OCI-LY7 (cell line): ENCODE results near the gene KRTAP5-4. TPM values are rescaled to one million over a fixed set of nuclear protein-coding genes. Genes with fewer than 3 reads are reported as not detected.

Source experiments
- BruUV-seq: library from RNA; stranded (reverse); fragments of 400-500 nt; replicated peaks from 2 replicates; lab custom pipeline; 2021; lab: Mats Ljungman, UMichigan
- CTCF ChIA-PET: fragments of 300-600 bp; sonication (Branson Sonifier 250); formaldehyde crosslinking; loops from one replicate; lab custom pipeline; 2022; ENCODE audit warnings: antibody characterized with exemption; ENCODE audit not compliant: unreplicated experiment; lab: Charles Lee
- POLR2A ChIA-PET: fragments of 300-600 bp; sonication (Branson Sonifier 250); formaldehyde crosslinking; loops from one replicate; lab custom pipeline; 2022; ENCODE audit warnings: antibody characterized with exemption; lab: Charles Lee
- DNase-seq: peaks from one replicate; pipeline ENCODE4 v3.0.0-alpha.2; 2015; ENCODE audit warnings: low spot score
- H2AFZ ChIP-seq: fragments of 200-600 bp; sonication (generic), shearing (Covaris generic); 2 replicates; pipeline ENCODE4 v1.6.1; 2014; ENCODE audit warnings: mild to moderate bottlenecking, antibody characterized with exemption, low read length, moderate library complexity
- H3K27ac ChIP-seq: fragments of 200-600 bp; sonication (generic); 2 replicates; pipeline ENCODE4 v1.5.1; 2014; ENCODE audit warnings: mixed run types, low read depth, mild to moderate bottlenecking, moderate library complexity, low read length, inconsistent platforms; ENCODE audit not compliant: poor library complexity, severe bottlenecking
- H3K36me3 ChIP-seq: fragments of 200-600 bp; sonication (generic); 2 replicates; pipeline ENCODE4 v1.6.1; 2014; ENCODE audit warnings: mild to moderate bottlenecking, antibody characterized with exemption, low read length, moderate library complexity, mixed read lengths; ENCODE audit not compliant: insufficient read depth
- H3K4me1 ChIP-seq: fragments of 200-600 bp; sonication (generic); 2 replicates; pipeline ENCODE4 v1.5.1; 2014; ENCODE audit warnings: mild to moderate bottlenecking, low read length; ENCODE audit not compliant: insufficient read depth, poor library complexity, severe bottlenecking
- H3K4me2 ChIP-seq: fragments of 200-600 bp; sonication (generic); 2 replicates; pipeline ENCODE4 v1.6.1; 2014; ENCODE audit warnings: mild to moderate bottlenecking, low read length
- H3K4me3 ChIP-seq: fragments of 200-600 bp; sonication (generic); 2 replicates; pipeline ENCODE4 v1.5.1; 2014; ENCODE audit warnings: mild to moderate bottlenecking, low read depth, low read length; ENCODE audit not compliant: poor library complexity, severe bottlenecking
- H3K79me2 ChIP-seq: fragments of 200-600 bp; sonication (generic); 2 replicates; pipeline ENCODE4 v1.6.1; 2016; ENCODE audit warnings: low read depth, mild to moderate bottlenecking, low read length, moderate library complexity, mixed read lengths; ENCODE audit not compliant: insufficient read depth
- H3K9me2 ChIP-seq: fragments of 200-600 bp; sonication (generic); 2 replicates; pipeline ENCODE4 v1.6.1; 2016; ENCODE audit warnings: mild to moderate bottlenecking, low read length, mixed read lengths; ENCODE audit not compliant: insufficient read depth
- H3K9me3 ChIP-seq: fragments of 200-600 bp; sonication (generic); 2 replicates; pipeline ENCODE4 v1.6.1; 2014; ENCODE audit warnings: mild to moderate bottlenecking, mixed run types, low read length, mixed read lengths
- H4K20me1 ChIP-seq: fragments of 200-600 bp; sonication (generic); 2 replicates; pipeline ENCODE4 v1.6.1; 2014; ENCODE audit warnings: mild to moderate bottlenecking, antibody characterized with exemption, low read length, moderate library complexity, mixed read lengths; ENCODE audit not compliant: insufficient read depth
- CTCF ChIP-seq: fragments of 200-600 bp; sonication (generic); conservative IDR thresholded peaks from 2 replicates; pipeline ENCODE4 v1.5.1; 2014; ENCODE audit warnings: mild to moderate bottlenecking, antibody characterized with exemption, low read length, moderate library complexity, mixed read lengths
- EZH2phosphoT487 ChIP-seq: fragments of 200-600 bp; sonication (generic); IDR thresholded peaks from 2 replicates; pipeline ENCODE4 v1.6.1; 2018; ENCODE audit warnings: low read depth, borderline replicate concordance, mild to moderate bottlenecking, mixed run types, antibody characterized with exemption, low read length, moderate library complexity, mixed read lengths
- intact Hi-C: fragments of 100-400 bp; cut with micrococcal nuclease; formaldehyde crosslinking; loops from one replicate; pipeline ENCODE4 v1.10.0; 2022; ENCODE audit not compliant: unreplicated experiment
- total RNA-seq, 2 experiments: library from RNA; depleted of rRNA in 1 of 2; stranded (reverse); fragments of >200 nt in 1 of 2; shearing (Covaris generic) in 1 of 2; gene quantifications; 2 replicates each; pipeline ENCODE4 v1.2.3, GENCODE V29; 2014 to 2022

Gene KRTAP5-4
- total RNA-seq, 2 experiments from 2014 or later, result not detected

GRCh38 chr11:1628506-1629325, 6.8 kb upstream of the KRTAP5-4 start:
- H3K27ac ChIP-seq, result no peak overlapping the region
- H2AFZ ChIP-seq, result no peak overlapping the region
- intact Hi-C loops, result loop anchor here (2.0 kb wide), 1 partner anchor 34 kb away; no protein-coding TSS in a partner anchor
- H3K9me3 ChIP-seq, result no peaks in the 10 kb centered on the region
- no peaks in the 10 kb centered on the region for H3K79me2 ChIP-seq
- H3K9me2 ChIP-seq, result no peaks in the 10 kb centered on the region
- no peaks in the 10 kb centered on the region for H3K4me1 ChIP-seq
- DNase-seq, result peak; percentile 43
- H4K20me1 ChIP-seq, result no peaks in the 10 kb centered on the region
- TF ChIP-seq EZH2phosphoT487 (no peak), CTCF (peak; percentile 87)
- ChIA-PET POLR2A (no interaction called here), CTCF (no interaction called here)
- H3K36me3 ChIP-seq, result no peaks in the 10 kb centered on the region
- H3K4me3 ChIP-seq, result no peak overlapping the region
- BruUV-seq, result no TSS peak
- H3K4me2 ChIP-seq, result no peak overlapping the region

- CTCF ChIA-PET, result no interaction called here
- TF ChIP-seq CTCF, result no peak
- no peak for TF ChIP-seq EZH2phosphoT487
These were observed 3.6 kb upstream of the KRTAP5-4 start for GRCh38 chr11:1625541-1625940.

GRCh38 chr11:1624621-1625020, 2.7 kb upstream of the KRTAP5-4 start:
- no peak for DNase-seq
- TF ChIP-seq EZH2phosphoT487, result no peak
- TF ChIP-seq CTCF, result no peak
- no peaks in the 10 kb centered on the region for H3K79me2 ChIP-seq
- H4K20me1 ChIP-seq, result no peaks in the 10 kb centered on the region
- intact Hi-C loops, result no loop called here
- no peak overlapping the region for H2AFZ ChIP-seq
- CTCF ChIA-PET, result no interaction called here
- H3K27ac ChIP-seq, result no peak overlapping the region
- H3K9me3 ChIP-seq, result no peaks in the 10 kb centered on the region
- H3K36me3 ChIP-seq, result no peaks in the 10 kb centered on the region
- no TSS peak for BruUV-seq
- H3K4me3 ChIP-seq, result no peak overlapping the region
- POLR2A ChIA-PET, result no interaction called here
- H3K4me2 ChIP-seq, result no peak overlapping the region
- no peaks in the 10 kb centered on the region for H3K4me1 ChIP-seq
- no peaks in the 10 kb centered on the region for H3K9me2 ChIP-seq

More at GRCh38 chr11:1625541-1625940, 3.6 kb upstream of the KRTAP5-4 start:
- Histone ChIP-seq H3K4me2 (no peak overlapping the region), H3K4me1 (no peaks in the 10 kb centered on the region), H3K9me2 (no peaks in the 10 kb centered on the region), H2AFZ (no peak overlapping the region), H3K9me3 (no peaks in the 10 kb centered on the region), H3K79me2 (no peaks in the 10 kb centered on the region), H3K4me3 (no peak overlapping the region), H4K20me1 (no peaks in the 10 kb centered on the region), H3K27ac (no peak overlapping the region), H3K36me3 (no peaks in the 10 kb centered on the region)
- POLR2A ChIA-PET, result no interaction called here
- no peak for DNase-seq
- intact Hi-C loops, result no loop called here
- no TSS peak for BruUV-seq
